Left ventricle myocardium inferior (tissue), 1 donor: ENCODE data around the gene SLC35E2B. TPM values are rescaled to one million over a fixed set of nuclear protein-coding genes. Genes with fewer than 3 reads are reported as not detected.
"Not testable (repeated sequence)": the region's sequence is repeated elsewhere in the genome, so short reads cannot be mapped to it uniquely, and the experiment has no call there.

Experiments used
- DNase-seq: peaks from one replicate; pipeline ENCODE4 v3.0.0-alpha.2; 2020
- H3K27ac ChIP-seq: fragments of 200-600 bp; replicated peaks from 2 replicates; pipeline ENCODE4 v1.8.0; 2021
- H3K27me3 ChIP-seq: fragments of 200-600 bp; 2 replicates; pipeline ENCODE4 v1.8.0; 2021; ENCODE audit warnings: low read depth
- H3K36me3 ChIP-seq: fragments of 200-600 bp; 2 replicates; pipeline ENCODE4 v1.8.0; 2021
- H3K4me1 ChIP-seq: fragments of 200-600 bp; 2 replicates; pipeline ENCODE4 v1.8.0; 2021
- H3K4me3 ChIP-seq: fragments of 200-600 bp; 2 replicates; pipeline ENCODE4 v1.8.0; 2021; ENCODE audit warnings: mild to moderate bottlenecking, moderate library complexity
- H3K9me3 ChIP-seq: fragments of 200-600 bp; replicated peaks from 2 replicates; pipeline ENCODE4 v1.8.0; 2021
- intact Hi-C: fragments of 100-400 bp; cut with micrococcal nuclease; formaldehyde crosslinking; loops from one replicate; pipeline ENCODE4 v1.11.0; 2022
- total RNA-seq: library from RNA; stranded (reverse); fragmentation: NEBNext Ultra II Directional; extraction: Animal tissue kit (Norgen Biotek cat#: 25700); gene quantifications from one replicate; pipeline ENCODE4 v1.2.1, GENCODE V29; 2021
- TF ChIP-seq, protein P1 (sequence below): fragments of 200-600 bp; IDR thresholded peaks from 2 replicates; pipeline ENCODE4 v1.8.0; 2021; ENCODE audit warnings: antibody characterized with exemption, mild to moderate bottlenecking, borderline replicate concordance
- donor health status: DM: no; HTN: yes; CAD: no; lungs with severe emphysema.

SLC35E2B gene
- total RNA-seq, 1 donor from 2014 or later: 20.2 TPM

DNA sequence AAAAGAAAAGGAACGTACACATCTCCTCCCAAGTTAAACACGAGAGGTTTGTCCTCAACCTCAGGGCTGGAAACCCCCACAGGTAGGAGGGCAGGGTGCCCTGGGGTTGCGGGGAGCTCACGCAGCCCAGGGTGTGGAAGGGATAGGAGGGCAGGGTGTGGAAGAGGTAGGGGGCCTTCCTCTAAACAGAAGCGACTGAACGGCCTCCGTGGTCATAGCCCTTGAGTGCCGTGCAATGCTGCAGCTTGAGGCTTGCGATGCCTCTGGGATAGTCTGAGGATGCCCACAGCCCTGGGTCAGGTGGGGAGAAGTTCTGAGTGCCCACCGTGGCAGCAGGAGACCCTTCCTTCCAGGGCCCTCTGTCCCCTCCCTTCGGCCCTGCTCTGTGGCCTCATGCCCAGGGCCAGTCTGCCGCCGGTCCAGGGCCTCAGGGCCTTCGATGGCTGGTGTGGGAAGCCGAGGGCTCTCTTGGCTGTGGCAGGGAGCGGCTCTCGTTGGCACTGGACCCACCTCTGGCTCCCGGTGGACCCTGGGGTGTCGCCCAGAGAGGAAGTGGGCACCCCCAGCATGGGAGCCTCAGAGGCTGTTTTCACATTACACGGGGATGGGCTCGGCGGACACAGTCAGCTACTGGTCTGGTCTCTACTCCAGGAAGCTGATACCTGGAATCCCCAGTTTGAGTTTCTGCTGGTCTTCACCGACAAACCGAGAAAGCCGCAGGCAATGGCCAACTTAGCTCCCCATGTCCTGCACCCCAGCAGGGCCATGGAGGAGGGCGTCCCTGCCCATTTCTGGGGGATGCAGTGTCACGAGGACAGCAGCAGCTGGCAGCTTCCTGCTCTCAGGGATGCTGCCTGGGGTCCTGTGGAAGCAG, 27.4 kb downstream of the SLC35E2B start:
- intact Hi-C loops: no loop called here
- TF ChIP-seq, protein P1, sequence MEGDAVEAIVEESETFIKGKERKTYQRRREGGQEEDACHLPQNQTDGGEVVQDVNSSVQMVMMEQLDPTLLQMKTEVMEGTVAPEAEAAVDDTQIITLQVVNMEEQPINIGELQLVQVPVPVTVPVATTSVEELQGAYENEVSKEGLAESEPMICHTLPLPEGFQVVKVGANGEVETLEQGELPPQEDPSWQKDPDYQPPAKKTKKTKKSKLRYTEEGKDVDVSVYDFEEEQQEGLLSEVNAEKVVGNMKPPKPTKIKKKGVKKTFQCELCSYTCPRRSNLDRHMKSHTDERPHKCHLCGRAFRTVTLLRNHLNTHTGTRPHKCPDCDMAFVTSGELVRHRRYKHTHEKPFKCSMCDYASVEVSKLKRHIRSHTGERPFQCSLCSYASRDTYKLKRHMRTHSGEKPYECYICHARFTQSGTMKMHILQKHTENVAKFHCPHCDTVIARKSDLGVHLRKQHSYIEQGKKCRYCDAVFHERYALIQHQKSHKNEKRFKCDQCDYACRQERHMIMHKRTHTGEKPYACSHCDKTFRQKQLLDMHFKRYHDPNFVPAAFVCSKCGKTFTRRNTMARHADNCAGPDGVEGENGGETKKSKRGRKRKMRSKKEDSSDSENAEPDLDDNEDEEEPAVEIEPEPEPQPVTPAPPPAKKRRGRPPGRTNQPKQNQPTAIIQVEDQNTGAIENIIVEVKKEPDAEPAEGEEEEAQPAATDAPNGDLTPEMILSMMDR: no peak
- no peak overlapping the region for H3K4me3 ChIP-seq
- no peak overlapping the region for H3K27ac ChIP-seq
- H3K4me1 ChIP-seq: peaks cover 5% of the 10 kb centered on the region
- peaks cover 42% of the 10 kb centered on the region for H3K36me3 ChIP-seq
- H3K9me3 ChIP-seq: no peaks in the 10 kb centered on the region
- no peak for DNase-seq
- H3K27me3 ChIP-seq: no peaks in the 10 kb centered on the region

DNA sequence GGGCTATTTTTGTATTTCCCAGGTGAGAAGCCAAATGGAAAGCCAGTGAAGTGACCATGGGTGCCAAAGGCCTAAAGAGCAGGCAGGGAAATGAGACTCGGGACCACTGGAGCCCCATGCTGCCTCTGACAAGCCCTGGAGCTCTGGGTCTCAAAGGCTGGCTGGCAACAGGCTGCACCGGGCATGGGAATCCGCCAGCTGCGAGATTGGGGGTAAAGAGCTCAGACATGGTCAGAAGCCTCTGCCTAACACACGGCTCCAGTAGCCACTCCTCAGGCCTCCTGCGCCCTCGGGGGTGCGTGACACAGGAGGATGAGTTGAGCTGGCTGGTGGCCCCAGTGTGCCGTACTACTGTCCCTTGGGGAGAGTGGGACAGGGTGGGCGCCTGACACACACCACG, 28.3 kb downstream of the SLC35E2B start:
- H3K27ac ChIP-seq, intact Hi-C loops, H3K4me3 ChIP-seq, H3K9me3 ChIP-seq, DNase-seq, H3K27me3 ChIP-seq: not testable (repeated sequence)
- Histone ChIP-seq H3K36me3 (peaks cover 37% of the 10 kb centered on the region), H3K4me1 (peaks cover 11% of the 10 kb centered on the region)

DNA sequence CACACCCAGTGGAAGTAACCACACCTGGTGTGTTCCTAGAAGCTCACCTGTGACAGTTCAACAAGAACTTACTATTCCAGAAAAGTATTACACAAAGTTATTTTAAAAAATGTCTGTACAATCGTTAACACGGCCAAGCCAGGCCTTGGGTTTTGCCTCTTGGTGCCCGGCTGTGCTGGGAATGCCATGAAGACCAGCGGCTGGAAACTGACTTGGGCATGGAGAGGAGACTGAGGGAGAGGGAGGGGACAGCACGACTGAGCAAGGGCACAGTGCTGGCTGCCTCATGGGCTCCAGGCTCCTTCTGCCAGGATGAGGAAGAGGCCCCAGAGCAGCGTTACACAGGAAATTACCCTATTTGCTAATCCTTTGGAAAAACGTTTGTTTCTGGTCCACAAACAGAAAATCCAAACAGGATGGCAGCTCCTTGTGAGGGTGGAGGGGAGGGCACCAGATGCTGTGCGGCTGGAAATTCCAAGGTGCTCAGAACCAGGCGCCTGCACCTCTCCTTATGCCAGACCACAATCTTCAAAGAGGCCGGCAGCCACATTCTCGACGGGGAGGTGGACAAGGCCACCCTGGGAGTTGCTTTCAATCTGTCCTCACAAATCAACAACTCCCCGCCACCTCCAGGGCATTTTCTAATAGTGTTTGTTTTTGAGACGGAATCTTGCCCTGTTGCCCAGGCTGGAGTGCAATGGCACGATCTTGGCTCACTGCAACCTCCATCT, 29.6 kb downstream of the SLC35E2B start:
- H3K27me3 ChIP-seq, H3K9me3 ChIP-seq, intact Hi-C loops, H3K4me1 ChIP-seq, H3K27ac ChIP-seq, H3K4me3 ChIP-seq, DNase-seq: not testable (repeated sequence)
- H3K36me3 ChIP-seq: peaks cover 26% of the 10 kb centered on the region

DNA sequence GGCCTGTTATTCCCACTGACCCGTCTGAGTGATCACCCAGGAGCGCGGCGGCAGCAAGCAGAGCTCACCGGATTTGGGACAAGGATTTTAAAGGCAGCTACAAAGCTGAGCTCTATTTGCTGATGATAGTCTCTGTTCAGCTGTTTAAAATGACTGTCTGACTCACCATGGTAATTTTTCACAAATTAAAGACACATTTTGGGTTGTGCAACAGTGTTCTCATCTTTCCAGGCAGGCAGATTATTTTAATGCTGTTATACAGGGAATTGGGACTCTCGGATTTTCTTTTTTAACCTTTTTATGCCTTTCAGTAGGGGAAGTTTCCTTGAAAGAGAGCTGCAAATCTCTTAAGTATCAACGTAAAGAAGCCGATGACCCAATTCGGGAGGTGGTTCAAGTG, 30.2 kb downstream of the SLC35E2B start:
- H3K4me3 ChIP-seq, H3K27me3 ChIP-seq, H3K27ac ChIP-seq, H3K9me3 ChIP-seq, intact Hi-C loops, DNase-seq: not testable (repeated sequence)
- Histone ChIP-seq H3K4me1 (peaks cover 13% of the 10 kb centered on the region), H3K36me3 (peaks cover 23% of the 10 kb centered on the region)

DNA sequence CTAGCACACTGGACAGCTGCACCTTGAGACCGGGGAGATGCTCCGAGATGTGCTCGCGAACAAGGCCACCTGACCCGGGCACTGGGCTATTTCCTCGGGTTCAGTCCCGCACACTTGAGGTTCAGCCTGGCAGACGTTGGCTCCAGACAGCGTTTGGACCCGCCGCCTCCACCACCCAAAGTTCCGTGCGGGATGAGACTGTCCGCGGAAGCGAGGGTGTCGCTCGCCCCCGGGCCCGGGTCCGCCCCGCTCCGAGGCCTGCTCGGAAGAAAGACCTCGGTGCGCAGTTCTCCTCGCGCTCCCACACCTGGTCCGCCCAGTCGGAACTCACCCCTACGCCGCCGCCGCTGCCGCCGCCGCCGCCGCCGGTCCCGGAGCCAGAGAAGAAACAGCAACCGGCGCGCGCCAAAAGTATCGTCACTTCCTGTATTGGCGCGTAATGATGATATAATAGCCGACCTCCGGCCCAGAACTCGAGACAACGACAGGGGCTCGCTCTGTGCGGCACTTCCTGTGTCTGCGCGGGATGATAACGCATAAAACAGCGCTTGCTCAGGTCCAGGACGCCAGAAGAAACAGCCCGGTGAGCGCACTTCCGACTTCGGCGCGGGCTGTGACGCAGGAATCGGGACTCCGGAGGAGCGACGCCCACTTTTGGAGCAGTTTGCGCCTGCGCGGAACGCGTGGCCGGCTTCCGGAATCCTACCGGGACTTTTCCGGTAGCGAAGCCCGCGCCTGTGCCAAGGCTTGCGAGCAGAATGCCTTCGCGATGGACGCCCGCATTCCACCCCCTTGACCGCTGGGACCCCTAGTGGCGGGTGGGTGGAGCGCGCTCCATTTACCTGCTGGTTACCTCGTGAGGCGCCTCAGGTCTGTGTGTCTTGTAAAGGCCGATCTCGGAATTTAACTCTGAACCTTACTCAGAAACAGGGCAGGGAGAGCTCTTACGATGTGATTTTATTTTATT, 33.7 kb downstream of the SLC35E2B start, which contains the start of gene CDK11B:
CDK11B (minus strand) TSS at position 422 of the 967 bp plus-strand sequence. CDS start 1,519 bp downstream, outside the sequence.
- H3K27ac ChIP-seq: peak within 1 kb of the TSS; percentile 99
- H3K9me3 ChIP-seq, intact Hi-C loops, H3K27me3 ChIP-seq: not testable (repeated sequence)
- TF ChIP-seq, protein P1: peak; percentile 51
- peak within 1 kb of the TSS; percentile 85 for H3K4me3 ChIP-seq
- peak; percentile 91 for DNase-seq
- peaks cover 33% of the 10 kb centered on the region for H3K36me3 ChIP-seq
- peaks cover 13% of the 10 kb centered on the region for H3K4me1 ChIP-seq

DNA sequence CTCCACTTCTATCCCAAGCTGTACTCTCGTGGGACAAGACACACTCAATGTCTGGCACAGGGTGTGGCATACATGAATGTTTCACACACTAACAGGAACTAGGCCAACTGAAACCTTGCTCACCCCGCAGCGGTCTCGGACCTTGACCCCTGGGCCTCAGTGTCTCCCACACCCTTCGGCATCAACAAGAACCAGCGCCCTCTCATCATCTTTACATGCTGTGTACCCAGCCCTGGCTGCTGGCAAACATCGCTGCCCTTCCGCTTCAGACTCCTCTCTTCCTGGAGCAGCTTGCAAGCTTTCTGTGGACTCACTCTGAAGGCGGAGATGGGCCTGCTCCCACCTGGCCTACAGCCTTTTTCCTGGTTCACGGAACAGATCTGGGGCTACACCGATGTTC, 44.3 kb downstream of the SLC35E2B start:
- H3K27ac ChIP-seq, H3K9me3 ChIP-seq, H3K27me3 ChIP-seq, DNase-seq, H3K4me1 ChIP-seq, H3K4me3 ChIP-seq, intact Hi-C loops: not testable (repeated sequence)
- peaks cover 74% of the 10 kb centered on the region for H3K36me3 ChIP-seq

DNA sequence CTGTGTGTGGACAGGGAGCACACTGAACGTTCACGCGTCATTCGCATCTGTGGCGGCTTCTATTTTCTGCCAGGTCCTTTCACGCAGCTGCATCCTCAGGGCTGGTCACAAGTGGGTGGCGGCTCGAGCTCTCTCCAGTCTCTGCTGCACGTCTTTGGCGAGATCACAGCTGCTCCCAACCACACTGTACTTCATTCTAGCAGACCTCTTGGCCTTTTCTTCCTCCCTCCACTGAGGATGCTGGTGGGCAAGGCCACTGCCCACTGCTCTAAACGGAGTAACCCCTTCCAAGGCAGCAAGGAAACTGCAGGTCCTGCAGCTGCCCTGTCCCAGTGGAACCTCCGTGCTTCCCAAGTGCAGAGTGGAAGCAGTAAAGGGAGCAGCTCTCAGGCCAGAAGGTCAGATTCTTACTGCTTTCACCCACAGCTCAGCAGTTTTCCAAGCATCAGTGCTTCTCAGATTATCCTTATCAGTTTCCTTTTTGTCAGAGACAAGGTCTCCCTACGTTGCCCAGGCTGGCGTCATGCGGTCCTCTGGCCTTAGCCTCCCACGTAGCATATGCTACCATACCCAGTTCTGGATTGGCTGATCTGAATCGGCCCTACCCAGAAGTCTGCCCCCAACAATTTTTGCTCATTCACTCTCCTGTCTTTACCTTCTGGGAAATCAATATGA, 44.9 kb downstream of the SLC35E2B start:
- intact Hi-C loops, H3K27me3 ChIP-seq, H3K4me1 ChIP-seq, DNase-seq, H3K9me3 ChIP-seq, H3K4me3 ChIP-seq, H3K27ac ChIP-seq: not testable (repeated sequence)
- peaks cover 68% of the 10 kb centered on the region for H3K36me3 ChIP-seq

DNA sequence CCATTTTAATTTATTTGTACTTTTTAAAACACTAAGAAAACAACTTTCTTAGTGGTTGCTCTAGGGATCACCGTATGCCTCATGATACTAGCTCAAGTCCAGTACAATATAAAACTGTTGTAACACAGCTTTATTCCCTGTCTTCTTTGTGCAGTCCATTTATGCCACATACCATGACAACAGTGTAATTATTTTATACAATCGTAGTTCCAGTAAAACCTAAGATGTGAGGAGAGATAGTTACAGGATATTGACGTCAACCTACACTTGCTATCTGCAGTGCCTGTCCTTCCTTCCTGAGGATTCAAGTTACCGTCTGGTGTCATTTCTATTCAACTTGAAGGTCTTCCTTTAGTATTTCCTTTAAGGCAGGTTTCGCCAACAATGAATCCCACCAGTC, 46.3 kb downstream of the SLC35E2B start:
- H3K27ac ChIP-seq, H3K27me3 ChIP-seq, DNase-seq, H3K4me1 ChIP-seq, intact Hi-C loops, H3K4me3 ChIP-seq, H3K9me3 ChIP-seq: not testable (repeated sequence)
- peaks cover 55% of the 10 kb centered on the region for H3K36me3 ChIP-seq

DNA sequence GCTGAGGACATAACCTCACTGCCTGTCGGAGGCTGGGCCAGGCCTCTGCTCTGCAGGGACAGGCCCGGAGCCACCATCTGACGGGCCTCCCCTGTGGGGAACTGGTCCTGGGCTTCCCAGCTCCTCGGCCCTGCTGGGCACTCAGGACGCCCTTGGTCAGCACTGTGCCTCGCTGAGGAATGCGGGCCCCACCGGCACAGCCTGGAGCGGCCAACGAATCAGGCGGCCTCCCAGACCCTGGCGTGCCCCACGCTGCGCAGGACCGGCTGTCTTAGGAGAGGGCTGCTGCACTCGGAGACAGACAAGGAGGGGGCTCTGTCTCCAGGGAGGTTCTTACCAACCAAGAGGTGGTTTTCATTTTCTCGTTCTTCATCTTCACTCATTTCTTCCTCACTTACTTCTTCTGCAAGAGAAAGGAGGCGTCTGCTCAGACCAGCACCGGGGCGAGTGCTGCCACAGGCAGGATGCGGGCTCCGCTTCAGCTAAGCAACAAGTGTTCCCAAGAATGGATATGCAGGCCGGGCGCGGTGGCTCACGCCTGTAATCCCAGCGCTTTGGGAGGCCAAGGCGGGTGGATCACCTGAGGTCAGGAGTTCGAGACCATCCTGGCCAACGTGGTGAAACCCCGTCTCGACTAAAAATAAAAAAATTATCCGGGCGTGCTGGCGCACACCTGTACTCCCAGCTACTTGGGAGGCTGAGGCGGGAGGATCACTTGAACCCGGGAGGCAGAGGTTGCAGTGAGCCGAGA, 51.7 kb downstream of the SLC35E2B start:
- H3K9me3 ChIP-seq, H3K4me1 ChIP-seq, H3K4me3 ChIP-seq, intact Hi-C loops, H3K27ac ChIP-seq, H3K27me3 ChIP-seq, DNase-seq: not testable (repeated sequence)
- H3K36me3 ChIP-seq: peaks cover 24% of the 10 kb centered on the region

DNA sequence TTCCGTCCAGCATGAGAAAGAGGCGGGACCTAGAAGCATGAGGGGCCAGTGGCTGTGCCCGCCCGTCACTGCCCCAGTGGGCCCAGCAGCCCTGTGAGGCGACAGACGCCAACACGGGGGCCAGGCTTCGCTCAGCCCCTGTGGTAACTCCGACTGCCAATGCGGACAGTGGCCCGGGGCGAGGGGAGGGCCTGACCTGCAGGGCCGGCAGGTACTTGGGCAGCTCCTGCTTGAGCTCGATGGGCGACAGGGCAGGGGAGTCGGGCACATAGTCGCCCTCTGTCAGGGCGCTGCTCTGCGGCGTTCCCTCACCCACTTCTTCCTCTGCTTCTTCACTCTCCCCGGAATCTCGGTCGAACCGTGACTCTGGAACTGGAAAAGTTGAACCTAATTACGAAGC, 52.5 kb downstream of the SLC35E2B start:
- H3K4me1 ChIP-seq, H3K27me3 ChIP-seq, H3K27ac ChIP-seq, DNase-seq, H3K9me3 ChIP-seq, H3K4me3 ChIP-seq, intact Hi-C loops: not testable (repeated sequence)
- peaks cover 21% of the 10 kb centered on the region for H3K36me3 ChIP-seq
